Measurements from ENCODE around the gene COLEC12.

COLEC12 gene

DNA sequence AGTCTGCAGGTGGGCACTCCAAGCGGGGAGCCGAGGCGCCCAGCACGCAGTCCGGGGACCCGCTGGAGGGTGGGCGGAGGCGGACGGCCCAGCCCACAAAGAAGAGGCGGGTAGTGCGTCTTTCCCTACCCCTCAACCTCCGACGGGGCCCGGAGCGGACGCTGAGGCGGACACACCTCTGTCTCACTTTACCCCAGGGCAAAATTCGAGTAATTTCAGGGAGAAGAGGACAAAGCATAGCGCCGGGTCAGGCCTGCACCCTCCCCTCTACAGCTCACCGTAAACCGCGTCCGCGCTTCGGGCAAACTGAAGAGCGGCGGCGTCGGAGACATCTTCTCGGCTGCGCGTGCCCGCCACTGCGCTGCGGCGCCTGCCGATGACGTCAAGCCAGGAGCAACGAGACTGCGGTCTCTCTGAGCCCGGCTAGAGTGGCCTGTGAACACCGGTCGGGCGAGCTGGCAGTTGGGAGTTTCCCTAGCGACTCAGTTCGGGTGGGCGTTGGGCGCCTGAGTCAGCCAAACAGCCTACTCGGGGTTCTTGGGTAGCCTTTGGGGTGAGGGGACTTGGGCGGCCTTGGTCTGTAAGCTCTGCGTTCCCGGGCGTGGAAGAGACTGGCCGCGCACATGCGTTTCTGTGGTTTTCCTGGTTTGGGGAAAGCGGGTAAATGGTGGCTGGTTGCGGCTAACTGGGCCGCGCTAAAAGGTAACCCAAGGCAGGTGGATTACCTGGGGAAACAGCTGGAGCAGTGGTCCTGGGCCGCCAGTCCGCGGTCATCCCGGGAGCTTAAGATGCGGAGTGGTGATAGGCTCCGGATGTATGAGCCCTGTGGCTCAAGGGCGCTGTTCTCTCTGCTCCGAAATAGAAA lies 232.6 kb downstream of the COLEC12 start, which contains the start of gene THOC1:
THOC1 (minus strand) TSS at position 360 of the 865 bp plus-strand sequence; CDS start at position 332, 28 bp downstream.
- peak; percentile 79 to 94 for DNase-seq

GRCh38 chr18:267380-267687 lies 233.2 kb downstream of the COLEC12 start:
- DNase-seq, result no peak

Measured in NCI-H2081 (cell line).